COLO668 (cell line): ENCODE results near the gene CDK1.
"Not testable (repeated sequence)": the region's sequence is repeated elsewhere in the genome, so short reads cannot be mapped to it uniquely, and the experiment has no call there.

Experiments
- DNase-seq: peaks from one replicate; lab custom pipeline; 2025; ENCODE audit not compliant: unreplicated experiment; lab: John Stamatoyannopoulos, UW

CDK1 gene

DNA sequence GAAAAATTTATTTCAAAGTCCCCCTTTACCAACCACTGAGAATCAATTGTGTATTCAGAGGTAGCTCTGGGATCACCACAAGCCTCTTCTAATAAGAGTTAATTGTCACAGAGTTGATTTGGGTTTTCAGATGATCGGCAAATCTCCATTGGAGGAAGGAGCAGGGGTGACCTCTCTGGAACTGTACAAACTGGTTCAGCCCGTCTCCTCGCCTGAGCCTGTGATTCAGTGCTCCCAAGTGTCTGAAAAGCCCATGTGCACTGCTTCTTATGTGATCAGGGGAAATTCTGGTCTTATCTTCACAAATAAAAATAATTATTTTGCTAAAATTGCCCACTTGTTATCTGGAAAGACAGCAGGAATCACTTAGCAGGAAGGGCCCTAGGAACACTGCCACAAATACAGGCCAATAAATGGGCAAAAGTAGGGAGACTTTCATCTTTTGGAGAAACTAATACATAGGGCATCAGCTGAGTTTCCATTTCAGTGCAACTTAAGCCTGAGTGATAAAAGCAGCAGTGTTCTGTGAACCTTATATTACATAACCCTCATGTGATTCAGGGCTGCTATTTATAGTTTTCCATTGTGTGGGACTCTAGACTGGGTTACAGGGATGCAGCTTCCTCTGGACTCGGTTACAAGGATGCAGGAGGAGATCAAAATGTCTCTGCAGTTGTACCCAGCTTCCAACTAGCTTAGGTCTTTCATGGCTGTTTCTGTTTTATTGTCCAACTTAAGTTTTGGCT, 32.3 kb downstream of the CDK1 start:
- no peak for DNase-seq

DNA sequence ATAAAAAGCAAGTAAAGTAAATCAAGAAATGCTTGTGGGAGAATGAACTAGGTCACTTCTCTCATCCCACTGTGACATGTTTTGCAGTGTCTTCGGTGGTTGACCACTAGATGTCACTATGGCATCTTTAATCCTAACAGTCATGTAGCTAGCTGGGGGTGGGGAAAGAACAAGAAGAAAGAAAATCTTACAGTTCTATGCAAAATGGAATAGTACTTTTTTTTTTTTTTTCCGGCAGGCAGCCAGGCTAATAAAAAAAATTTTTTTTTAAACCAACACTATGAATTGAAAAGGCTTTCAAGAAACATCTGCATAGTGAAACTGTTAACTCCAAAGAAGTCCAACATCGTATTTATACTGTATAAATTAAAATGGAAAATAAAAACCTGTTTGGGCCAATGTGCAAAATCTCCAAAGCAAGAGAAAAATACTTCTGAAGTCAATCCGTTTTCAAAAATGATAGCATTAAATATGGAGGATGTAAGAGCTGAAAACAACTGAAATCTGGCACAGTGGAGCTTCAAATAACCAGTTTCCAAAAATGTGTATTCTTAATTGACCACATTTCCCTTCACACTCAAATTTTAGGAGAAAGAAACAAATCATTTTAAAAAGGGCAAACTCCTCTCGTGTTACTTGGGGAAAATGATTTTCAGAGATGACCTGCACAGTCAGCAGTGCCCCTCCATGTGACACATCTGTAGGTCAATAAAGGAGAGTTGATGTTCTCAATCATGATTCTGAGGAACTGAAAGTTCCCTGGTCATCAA, 38.5 kb downstream of the CDK1 start:
- DNase-seq: peak; percentile 8

DNA sequence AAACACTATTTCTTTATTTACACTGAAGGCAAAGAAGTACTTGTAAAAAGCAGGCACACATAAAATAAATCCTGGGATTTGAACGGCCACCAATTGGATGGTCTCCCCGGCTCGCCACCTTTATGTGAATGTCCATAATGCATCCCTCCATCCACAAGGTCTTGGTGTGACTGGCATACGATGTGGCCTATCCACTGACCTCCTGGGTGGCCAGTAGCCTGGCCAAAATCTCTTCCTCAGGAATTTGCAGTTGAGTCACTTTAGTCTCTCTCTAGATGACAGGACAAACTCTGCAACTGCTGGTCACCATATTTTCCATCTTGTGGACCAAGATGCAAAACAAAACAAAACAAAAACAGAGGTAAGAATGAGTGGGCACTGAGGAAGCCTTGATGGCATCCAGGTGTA, 39.1 kb downstream of the CDK1 start:
- no peak for DNase-seq

DNA sequence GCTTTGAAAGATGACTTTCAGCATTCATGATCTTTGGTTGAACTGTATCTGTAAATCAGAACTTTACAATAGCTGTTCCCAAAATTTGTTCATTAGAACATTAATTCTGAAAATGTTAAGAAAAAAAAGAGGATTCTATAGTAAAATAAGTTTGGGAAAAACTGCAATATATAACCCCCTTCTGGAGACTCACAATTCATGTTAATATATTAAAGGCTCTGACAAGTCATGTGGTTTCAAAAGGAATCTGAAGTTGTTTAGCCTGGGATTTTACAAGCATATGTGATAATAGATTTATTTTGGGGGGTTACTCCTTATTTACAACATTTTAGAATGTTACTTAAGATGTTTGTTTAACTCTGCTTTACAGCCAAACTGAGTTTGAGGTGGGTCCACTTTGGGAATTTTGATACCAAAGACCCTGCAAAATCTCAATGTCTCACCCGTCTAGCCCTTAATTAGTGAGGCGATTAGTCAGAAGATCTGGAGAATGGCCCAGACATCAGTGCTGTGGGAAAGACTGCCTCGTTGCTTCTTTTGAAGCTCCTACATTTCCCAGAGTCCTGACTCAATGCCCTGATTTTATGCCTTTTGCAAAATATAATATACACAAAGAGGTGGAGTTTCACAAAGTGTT, 40.0 kb downstream of the CDK1 start:
- no peak for DNase-seq

DNA sequence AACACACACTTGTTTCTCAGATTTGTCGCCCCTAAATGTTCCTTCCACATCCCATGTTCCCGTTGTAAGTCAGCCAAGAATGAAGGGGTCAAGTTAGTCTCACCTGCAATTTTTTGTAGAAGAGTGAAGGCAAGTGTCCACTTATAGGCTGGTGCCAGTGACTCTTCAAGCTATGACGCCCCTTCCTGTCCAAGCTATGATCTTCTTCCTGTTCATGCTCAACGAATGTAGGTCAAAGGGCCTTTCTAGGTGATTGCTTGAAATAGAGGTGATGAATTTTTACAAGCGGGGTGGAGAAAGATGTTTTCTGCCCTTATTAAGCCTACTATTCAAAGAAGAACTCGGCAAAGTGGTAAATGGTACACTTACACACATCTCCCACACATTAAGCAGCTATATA, 41.0 kb downstream of the CDK1 start:
- DNase-seq: no peak

DNA sequence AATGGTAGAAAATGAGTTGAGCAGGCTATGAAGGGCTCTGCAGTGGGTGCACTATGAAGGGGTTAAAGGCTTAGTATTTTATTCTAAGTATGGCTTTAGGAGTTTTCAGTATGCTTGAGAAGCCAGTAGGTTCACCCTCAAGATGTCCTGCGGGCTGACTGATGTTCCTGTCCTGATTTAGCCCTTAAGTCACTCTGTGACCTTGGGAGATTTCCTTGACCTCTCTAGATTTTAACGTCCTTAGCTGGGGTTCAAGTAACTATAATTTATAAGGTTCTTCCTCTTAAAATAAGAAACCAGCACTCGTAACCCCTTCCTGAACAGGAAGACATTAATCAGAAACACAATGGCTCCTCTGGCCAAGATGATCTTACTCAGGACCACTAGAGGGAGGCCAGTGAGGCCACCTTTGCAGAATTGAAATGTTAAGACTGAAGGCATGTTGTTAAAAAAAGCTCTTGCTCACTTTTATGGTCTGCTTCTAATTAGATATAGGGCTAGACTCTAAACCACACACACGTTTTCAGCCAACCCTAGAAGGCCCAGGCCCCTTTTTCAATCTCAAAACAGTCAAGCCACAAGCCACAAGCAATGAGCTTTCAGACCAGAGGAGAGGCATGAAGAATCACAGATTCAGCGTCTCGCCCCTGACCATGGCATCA, 41.9 kb downstream of the CDK1 start:
- no peak for DNase-seq

DNA sequence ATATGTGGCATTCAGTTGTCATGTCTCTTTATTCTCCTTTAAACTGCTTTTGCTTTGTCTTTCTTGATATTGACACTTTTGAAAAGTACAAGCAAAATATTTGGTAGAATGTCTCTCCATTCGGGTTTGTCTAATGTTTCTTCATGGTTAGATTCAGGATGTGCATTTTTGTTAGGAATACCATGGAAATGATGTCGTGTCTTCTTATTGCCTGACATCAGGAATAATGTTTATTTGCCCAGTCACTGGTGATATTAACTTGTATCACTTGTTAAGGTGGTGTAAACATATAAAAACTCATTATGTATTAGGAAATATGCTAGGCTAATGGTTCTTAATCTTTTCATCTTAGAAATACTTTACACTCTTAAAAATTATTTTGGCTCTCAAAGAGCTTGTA, 43.4 kb downstream of the CDK1 start:
- no peak for DNase-seq

DNA sequence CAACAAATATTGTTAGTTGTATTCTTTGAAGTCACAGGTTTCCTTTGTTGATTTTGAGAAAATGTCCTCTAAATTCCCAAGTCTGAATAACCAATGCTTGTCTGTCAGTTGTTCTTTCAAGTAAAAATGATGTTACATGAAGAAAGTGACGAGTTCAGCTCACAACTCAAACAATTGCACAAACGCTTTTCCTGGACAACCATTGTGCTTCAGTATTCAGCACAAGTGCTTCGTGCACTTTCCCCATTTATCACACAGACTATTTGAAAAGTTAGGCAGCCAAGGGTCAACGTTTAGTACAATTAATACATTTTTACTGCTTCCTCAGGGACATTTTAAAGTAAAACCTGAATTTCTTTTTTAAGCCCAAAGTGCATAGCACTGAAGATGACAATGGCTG, 44.5 kb downstream of the CDK1 start:
- DNase-seq: no peak

DNA sequence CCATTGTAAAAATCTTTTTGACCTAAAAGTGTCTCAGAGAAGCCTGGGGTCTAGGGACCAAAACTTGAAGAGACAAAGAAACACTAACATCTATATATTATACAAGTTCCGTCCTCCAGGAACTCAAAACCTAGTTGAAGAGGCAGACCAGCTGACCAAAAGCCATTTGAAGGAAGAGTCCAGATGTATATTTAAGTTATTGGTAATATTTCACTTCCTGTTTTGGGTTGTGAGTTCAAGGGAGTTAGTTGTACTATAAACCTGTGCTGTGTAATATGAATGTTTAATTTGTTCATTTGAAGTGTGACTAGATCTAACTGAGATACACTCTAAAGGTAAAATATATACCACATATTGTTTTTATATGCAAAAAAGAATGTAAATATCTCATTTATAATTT, 45.0 kb downstream of the CDK1 start:
- no peak for DNase-seq

DNA sequence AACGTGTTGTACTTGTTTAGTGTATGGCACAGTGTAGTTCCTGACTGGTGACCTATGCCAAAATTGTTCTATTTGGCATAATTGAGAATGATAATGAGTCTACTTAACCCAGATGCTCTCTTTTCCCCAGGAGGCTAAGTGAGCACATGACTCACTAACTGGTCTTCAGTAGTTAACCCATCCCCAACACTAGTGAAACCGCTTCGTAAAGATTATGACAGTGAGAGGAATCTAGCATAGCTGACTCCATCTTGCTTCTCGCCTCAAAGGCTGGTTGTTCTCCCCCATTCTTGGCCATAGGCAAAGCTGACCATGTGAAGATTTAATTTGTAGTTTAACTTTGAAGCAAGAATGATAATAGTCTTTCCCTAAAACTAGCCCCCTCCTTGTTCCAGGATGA, 47.2 kb downstream of the CDK1 start:
- no peak for DNase-seq

DNA sequence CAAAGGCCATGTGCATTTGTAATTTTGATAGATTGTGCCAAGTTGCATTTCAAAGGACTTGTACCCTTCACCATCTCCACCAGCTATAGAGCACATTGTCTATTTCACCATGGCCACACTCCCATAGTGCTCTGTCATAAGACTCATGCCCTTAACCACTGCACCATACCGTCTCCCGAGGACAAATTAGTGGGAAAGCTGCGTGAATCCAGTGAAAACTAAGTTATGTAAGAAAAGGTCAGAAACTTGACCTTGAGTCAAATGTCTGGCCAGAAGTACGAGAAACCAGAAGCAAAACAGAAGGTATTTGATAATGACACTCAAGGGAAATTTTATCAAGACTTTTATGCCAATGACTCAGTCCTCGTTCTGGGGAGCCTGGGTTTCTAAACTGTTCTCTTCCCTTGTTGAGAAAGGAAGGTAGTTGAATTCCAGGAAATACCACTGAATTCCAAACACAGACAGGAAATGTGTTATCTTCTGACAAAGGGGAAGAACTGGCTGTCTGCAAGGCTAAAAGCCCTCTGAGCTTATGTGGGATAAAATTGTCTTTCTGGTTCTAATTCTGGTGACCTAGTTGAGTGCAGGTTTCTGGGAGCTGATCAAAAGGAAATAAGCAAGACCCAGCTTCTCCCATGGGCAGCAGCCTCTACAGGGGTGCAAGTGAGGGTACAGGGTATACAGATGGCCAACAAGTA, 49.7 kb downstream of the CDK1 start:
- no peak for DNase-seq

DNA sequence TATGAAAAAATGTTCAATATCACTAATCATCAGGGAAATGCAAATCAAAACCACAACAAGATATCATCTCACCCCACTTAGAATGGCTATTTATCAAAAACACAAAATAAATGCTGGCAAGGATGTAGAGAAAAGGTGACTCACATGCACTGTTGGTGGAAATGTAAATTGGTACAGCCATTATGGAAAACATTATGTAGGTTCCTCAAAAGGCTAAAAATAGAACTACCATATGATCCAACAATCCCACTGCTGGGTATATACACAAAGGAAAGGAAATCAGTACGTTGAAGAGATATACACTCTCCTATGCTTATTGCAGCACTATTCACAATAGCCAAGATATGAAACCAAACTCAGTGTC, 50.2 kb downstream of the CDK1 start:
- no peak for DNase-seq

DNA sequence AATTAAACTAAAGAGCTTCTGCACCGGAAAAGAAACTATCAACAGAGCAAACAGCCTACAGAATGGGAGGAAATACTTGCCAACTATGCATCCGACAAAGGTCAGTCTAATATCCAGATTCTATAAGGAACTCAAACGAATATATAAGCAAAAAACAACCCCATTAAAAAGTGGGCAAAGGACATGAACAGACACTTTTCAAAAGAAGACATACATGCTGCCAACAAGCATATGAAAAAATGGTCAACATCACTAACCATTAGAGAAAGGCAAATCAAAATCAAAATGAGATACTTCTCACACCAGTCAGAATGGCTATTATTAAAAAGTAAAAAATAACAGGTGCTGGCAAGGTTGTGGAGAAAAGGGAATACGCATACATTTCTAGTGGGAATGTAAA, 53.9 kb downstream of the CDK1 start:
- DNase-seq: not testable (repeated sequence)

DNA sequence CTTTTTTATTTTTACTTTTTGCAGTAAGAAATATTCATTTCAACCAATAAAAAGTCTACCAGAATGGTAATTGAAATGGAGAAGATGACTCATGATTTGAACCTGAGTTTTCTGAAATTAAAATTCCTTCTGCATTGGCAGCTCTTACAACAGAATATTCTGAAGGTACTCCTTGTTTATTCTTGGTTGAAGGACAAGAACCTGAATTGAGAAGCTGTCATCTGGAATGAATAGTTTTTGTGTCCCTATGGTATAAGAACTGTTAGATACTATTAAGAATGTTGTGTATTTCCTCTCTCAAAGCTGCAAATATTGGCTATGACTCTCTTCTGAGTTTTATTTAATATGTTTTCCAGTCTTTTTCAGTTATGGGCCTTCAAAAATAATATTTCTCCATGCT, 56.1 kb downstream of the CDK1 start:
- no peak for DNase-seq

DNA sequence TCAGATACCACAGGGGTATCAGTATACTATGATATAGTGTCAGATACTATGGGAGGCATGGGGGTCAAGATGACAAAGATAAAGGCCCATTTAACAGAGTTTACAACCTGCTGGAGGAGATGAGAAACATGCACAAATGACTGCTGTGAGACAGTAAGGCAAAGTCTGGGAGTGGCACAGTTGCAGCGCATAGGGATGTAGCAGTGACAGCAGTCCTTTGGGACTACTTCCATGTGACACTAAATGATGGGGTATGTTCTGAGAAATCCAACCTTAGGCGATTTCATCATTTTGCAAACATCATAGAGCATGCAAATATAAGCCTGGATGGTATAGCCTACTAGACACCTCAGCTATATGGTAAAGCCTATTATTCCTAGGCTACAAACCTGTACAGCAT, 56.8 kb downstream of the CDK1 start:
- DNase-seq: no peak

DNA sequence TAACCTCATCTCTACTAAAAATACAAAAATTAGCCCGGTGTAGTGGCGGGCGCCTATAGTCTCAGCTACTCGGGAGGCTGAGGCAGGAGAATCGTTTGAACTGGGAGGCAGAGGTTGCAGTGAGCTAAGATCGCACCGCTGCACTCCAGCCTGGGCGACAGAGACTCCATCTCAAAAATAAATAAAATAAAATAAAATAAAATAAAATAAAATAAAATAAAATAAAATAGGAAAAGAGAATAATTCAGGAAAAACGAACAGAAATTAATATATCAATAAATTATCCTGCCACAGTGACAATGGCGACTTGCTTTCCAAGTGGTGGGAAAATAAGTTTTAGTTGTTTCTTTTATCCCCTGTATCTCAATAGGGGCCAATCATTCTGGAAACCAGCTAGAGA, 62.9 kb downstream of the CDK1 start:
- not testable (repeated sequence) for DNase-seq

DNA sequence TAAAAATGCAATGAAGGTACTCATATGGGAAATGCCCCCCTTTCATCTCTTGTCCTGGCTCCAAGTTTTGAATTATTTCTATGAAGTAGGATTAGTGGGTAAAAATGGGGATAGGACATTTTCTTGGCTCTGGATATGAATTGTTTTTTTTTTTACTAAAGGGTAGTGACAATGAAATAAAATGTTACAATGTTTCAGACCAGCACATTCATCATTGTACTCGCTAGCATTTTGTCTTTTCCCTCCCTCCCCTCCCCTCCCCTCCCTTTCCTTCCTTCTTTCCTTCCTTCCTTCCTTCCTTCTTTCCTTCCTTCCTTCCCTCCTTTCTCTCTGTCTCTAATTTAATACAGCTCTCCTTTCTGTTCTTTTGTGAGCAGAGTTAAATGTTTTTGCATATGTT, 64.4 kb downstream of the CDK1 start:
- DNase-seq: no peak
